HepG2 (cell line): Measurements from ENCODE around the gene KCNJ6. TPM values are rescaled to one million over a fixed set of nuclear protein-coding genes. Genes with fewer than 3 reads are reported as not detected.

ENCODE experiments used
- ATAC-seq: fragments of 200-7000 bp; cut with Tn5 transposase; 3 replicates; pipeline ENCODE4 v1.9.1; 2020; ENCODE audit warnings: mild to moderate bottlenecking, moderate library complexity
- BruUV-seq: library from RNA; stranded (reverse); fragments of 400-500 nt; replicated peaks from 2 replicates; lab custom pipeline; 2021; lab: Mats Ljungman, UMichigan
- CTCF ChIA-PET: fragments of 300-600 bp; formaldehyde crosslinking; extraction: SDS; loops from one replicate; lab custom pipeline; 2021; ENCODE audit warnings: low total read pairs, inconsistent platforms, low intra/inter-chr PET ratio; lab: Yijun Ruan, JAX
- POLR2A ChIA-PET: fragments of 350-600 bp; sonication (Branson Sonifier 250); formaldehyde crosslinking; loops from one replicate; lab custom pipeline; 2020; ENCODE audit warnings: antibody characterized with exemption, inconsistent platforms; lab: Yijun Ruan, JAX
- DNase-seq: peaks from one replicate; pipeline ENCODE4 v3.0.0-alpha.2; 2015; ENCODE audit warnings: low spot score
- FAIRE-seq: peaks from 3 replicates; lab custom pipeline; 2011; peaks lifted over from hg19 to GRCh38; lab: Jason Lieb, UNC
- H2AFZ ChIP-seq: one replicate; pipeline ENCODE4 v1.6.1; 2011; ENCODE audit warnings: low read length, inconsistent platforms
- H3K27ac ChIP-seq: fragments of 300-600 bp; 3 replicates; pipeline ENCODE4 v1.8.0; 2011; ENCODE audit warnings: mixed run types, mild to moderate bottlenecking, mixed read lengths, low read length, inconsistent platforms; ENCODE audit not compliant: insufficient read depth; ENCODE audit errors: extremely low read length
- H3K27me3 ChIP-seq, 2 experiments: fragments of 200-600 bp in 1 of 2; 2 replicates in 1 of 2; 3 replicates in 1 of 2; pipeline versions ENCODE4 v1.6.0 to v1.8.0; 2011; ENCODE audit warnings: low read length in 2 of 2, mild to moderate bottlenecking in 2 of 2, moderate library complexity in 2 of 2, inconsistent platforms in 1 of 2; ENCODE audit not compliant: insufficient read depth in 2 of 2, control insufficient read depth in 1 of 2
- H3K36me3 ChIP-seq, 2 experiments: fragments of 200-600 bp in 1 of 2; replicated peaks in 1 of 2; 2 replicates in 1 of 2; 3 replicates in 1 of 2; pipeline versions ENCODE4 v1.5.1 to v1.8.0; 2011; ENCODE audit warnings: low read length in 2 of 2, inconsistent platforms in 1 of 2; ENCODE audit not compliant: insufficient read depth in 2 of 2, control insufficient read depth in 1 of 2
- H3K4me1 ChIP-seq: 2 replicates; pipeline ENCODE4 v1.5.1; 2012; ENCODE audit warnings: low read length, inconsistent platforms; ENCODE audit not compliant: insufficient read depth
- H3K4me2 ChIP-seq: 2 replicates; pipeline ENCODE4 v1.6.0; 2011; ENCODE audit warnings: low read depth, low read length, inconsistent platforms
- H3K4me3 ChIP-seq, 3 experiments: fragments of 200-600 bp in 1 of 3; sonication (generic), shearing (Covaris generic) in 1 of 3; replicated peaks in 1 of 3; 2 replicates each; pipeline ENCODE4 v1.5.1; 2011 to 2016; ENCODE audit warnings: low read length in 3 of 3, inconsistent platforms in 2 of 3, low read depth in 2 of 3, mild to moderate bottlenecking in 2 of 3, control low read depth in 1 of 3, mixed read lengths in 1 of 3; ENCODE audit not compliant: insufficient read depth in 1 of 3
- H3K79me2 ChIP-seq: one replicate; pipeline ENCODE4 v1.6.1; 2011; ENCODE audit warnings: low read length, inconsistent platforms; ENCODE audit not compliant: insufficient read depth
- H3K9ac ChIP-seq: 2 replicates; pipeline ENCODE4 v1.6.0; 2011; ENCODE audit warnings: mild to moderate bottlenecking, low read depth, low read length, inconsistent platforms; ENCODE audit not compliant: insufficient read depth
- H3K9me3 ChIP-seq: 2 replicates; pipeline ENCODE4 v1.5.1; 2012; ENCODE audit warnings: mild to moderate bottlenecking, low read length
- H4K20me1 ChIP-seq: 2 replicates; pipeline ENCODE4 v1.6.0; 2011; ENCODE audit warnings: inconsistent platforms, mild to moderate bottlenecking, low read length, moderate library complexity; ENCODE audit not compliant: insufficient read depth
- BRCA1 ChIP-seq: sonication (generic); formaldehyde crosslinking; IDR thresholded peaks from 2 replicates; pipeline ENCODE4 v1.4.0; 2020; ENCODE audit warnings: missing genetic modification reagents
- CENPT ChIP-seq: sonication (generic); formaldehyde crosslinking; IDR thresholded peaks from 2 replicates; pipeline ENCODE4 v1.8.0; 2022; ENCODE audit warnings: low read depth, mild to moderate bottlenecking, moderate library complexity, missing genetic modification reagents
- GTF3A ChIP-seq: sonication (generic); formaldehyde crosslinking; conservative IDR thresholded peaks from 2 replicates; pipeline ENCODE4 v1.4.0; 2020; ENCODE audit warnings: mild to moderate bottlenecking, missing genetic modification reagents
- HDAC1 ChIP-seq: sonication (generic); formaldehyde crosslinking; IDR thresholded peaks from 2 replicates; pipeline ENCODE4 v1.5.1; 2020; ENCODE audit warnings: mild to moderate bottlenecking, missing genetic modification reagents
- SRF ChIP-seq: IDR thresholded peaks from 2 replicates; pipeline ENCODE4 v1.6.1; 2011; ENCODE audit warnings: mild to moderate bottlenecking, low read depth, low read length, moderate library complexity
- TGIF2 ChIP-seq: IDR thresholded peaks from 2 replicates; pipeline ENCODE4 v1.6.1; 2016; ENCODE audit warnings: control low read depth, missing compliant biosample characterization
- ZFP90 ChIP-seq: sonication (generic); formaldehyde crosslinking; IDR thresholded peaks from 2 replicates; pipeline ENCODE4 v1.8.0; 2022; ENCODE audit warnings: missing genetic modification reagents, mild to moderate bottlenecking, inconsistent platforms, borderline replicate concordance
- ZNF224 ChIP-seq: sonication (generic); formaldehyde crosslinking; IDR thresholded peaks from 2 replicates; pipeline ENCODE4 v1.5.0; 2020; ENCODE audit warnings: mild to moderate bottlenecking, missing genetic modification reagents
- ZNF256 ChIP-seq: sonication (generic); formaldehyde crosslinking; conservative IDR thresholded peaks from 2 replicates; pipeline ENCODE4 v1.4.0; 2020; ENCODE audit warnings: missing genetic modification reagents
- ZNF34 ChIP-seq: sonication (generic); formaldehyde crosslinking; IDR thresholded peaks from 2 replicates; pipeline ENCODE4 v1.4.0; 2020; ENCODE audit warnings: mild to moderate bottlenecking, missing genetic modification reagents, borderline replicate concordance
- in situ Hi-C: cut with HindIII; loops from 2 replicates; pipeline ENCODE4 v1.10.0; 2017; ENCODE audit warnings: low pct_unique_long_range_greater_than_20kb; ENCODE audit not compliant: extremely low pct_ligation_motif_present
- intact Hi-C: fragments of 100-400 bp; cut with micrococcal nuclease; formaldehyde crosslinking; loops from one replicate; pipeline ENCODE4 v1.10.0; 2022; ENCODE audit not compliant: unreplicated experiment
- polyA plus RNA-seq, 8 experiments: library from polyadenylated mRNA; depleted of rRNA in 3 of 8; stranded (reverse) in 7 of 8; unstranded in 1 of 8; fragments of >200 nt; fragmentation: Illumina TruSeq in 4 of 8; extraction: Trizol in 4 of 8; gene quantifications; 2 replicates each; pipeline versions ENCODE4 v1.2.1 to v1.2.3, GENCODE V29; 2011 to 2016; ENCODE audit warnings: low read depth in 4 of 8, missing spikeins in 1 of 8, mixed read lengths in 1 of 8; ENCODE audit not compliant: insufficient read depth in 1 of 8
- total RNA-seq, 5 experiments: library from RNA; depleted of rRNA; stranded (reverse); fragments of >200 nt; fragmentation: Illumina TruSeq; extraction: Trizol; gene quantifications; 2 replicates each; pipeline ENCODE4 v1.2.3, GENCODE V29; 2016; ENCODE audit warnings: low read depth in 1 of 5
- TF ChIP-seq, protein P1 (sequence below): sonication (generic); formaldehyde crosslinking; IDR thresholded peaks from 2 replicates; pipeline ENCODE4 v1.4.0; 2020; ENCODE audit warnings: missing genetic modification reagents, borderline replicate concordance
- TF ChIP-seq, protein P2 (sequence below): sonication (generic); formaldehyde crosslinking; IDR thresholded peaks from 2 replicates; pipeline ENCODE4 v1.8.1; 2023; ENCODE audit warnings: missing genetic modification reagents, inconsistent platforms, borderline replicate concordance
- TF ChIP-seq, protein P3 (sequence below): IDR thresholded peaks from 2 replicates; pipeline ENCODE4 v1.6.1; 2016; ENCODE audit warnings: missing biosample characterization, missing genetic modification reagents, low read depth
- TF ChIP-seq, protein P4 (sequence below): sonication (generic); formaldehyde crosslinking; IDR thresholded peaks from 2 replicates; pipeline ENCODE4 v1.4.0; 2020; ENCODE audit warnings: missing genetic modification reagents, borderline replicate concordance
- TF ChIP-seq, protein P5 (sequence below): sonication (generic); formaldehyde crosslinking; IDR thresholded peaks from 2 replicates; pipeline ENCODE4 v1.9.0; 2021; ENCODE audit warnings: missing genetic modification reagents, mild to moderate bottlenecking, borderline replicate concordance

Gene KCNJ6
- total and polyA plus RNA-seq, 2 of the 13 experiments (the other 11 are each of a cell fraction or from before 2014, with no cell fraction given) = not detected

DNA sequence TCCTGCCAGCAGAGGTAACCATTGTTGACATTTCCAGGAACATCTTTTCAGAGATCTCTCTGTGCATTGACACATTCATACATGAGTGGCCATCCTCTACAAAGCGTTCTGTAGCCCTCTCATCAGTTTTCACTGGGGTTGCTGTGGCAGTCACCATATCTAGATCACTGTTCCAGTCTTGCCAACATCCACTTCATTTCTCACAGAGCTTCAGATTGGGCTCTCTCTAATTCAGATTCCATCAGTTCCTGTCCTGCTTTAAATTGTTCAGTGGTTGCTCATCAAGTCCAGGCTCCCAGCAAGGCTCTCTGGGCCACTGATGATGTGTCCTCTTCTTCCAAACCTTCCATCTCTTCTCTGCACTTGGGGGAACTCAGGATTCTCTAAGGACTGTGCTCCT is 173.7 kb downstream of the KCNJ6 start (continued):
- TF ChIP-seq, protein P1, sequence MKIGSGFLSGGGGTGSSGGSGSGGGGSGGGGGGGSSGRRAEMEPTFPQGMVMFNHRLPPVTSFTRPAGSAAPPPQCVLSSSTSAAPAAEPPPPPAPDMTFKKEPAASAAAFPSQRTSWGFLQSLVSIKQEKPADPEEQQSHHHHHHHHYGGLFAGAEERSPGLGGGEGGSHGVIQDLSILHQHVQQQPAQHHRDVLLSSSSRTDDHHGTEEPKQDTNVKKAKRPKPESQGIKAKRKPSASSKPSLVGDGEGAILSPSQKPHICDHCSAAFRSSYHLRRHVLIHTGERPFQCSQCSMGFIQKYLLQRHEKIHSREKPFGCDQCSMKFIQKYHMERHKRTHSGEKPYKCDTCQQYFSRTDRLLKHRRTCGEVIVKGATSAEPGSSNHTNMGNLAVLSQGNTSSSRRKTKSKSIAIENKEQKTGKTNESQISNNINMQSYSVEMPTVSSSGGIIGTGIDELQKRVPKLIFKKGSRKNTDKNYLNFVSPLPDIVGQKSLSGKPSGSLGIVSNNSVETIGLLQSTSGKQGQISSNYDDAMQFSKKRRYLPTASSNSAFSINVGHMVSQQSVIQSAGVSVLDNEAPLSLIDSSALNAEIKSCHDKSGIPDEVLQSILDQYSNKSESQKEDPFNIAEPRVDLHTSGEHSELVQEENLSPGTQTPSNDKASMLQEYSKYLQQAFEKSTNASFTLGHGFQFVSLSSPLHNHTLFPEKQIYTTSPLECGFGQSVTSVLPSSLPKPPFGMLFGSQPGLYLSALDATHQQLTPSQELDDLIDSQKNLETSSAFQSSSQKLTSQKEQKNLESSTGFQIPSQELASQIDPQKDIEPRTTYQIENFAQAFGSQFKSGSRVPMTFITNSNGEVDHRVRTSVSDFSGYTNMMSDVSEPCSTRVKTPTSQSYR (CRISPR knock-in tag) = no peak
- TF ChIP-seq CENPT (no peak), TGIF2 (no peak), ZNF256 (no peak)
- TF ChIP-seq, protein P2, sequence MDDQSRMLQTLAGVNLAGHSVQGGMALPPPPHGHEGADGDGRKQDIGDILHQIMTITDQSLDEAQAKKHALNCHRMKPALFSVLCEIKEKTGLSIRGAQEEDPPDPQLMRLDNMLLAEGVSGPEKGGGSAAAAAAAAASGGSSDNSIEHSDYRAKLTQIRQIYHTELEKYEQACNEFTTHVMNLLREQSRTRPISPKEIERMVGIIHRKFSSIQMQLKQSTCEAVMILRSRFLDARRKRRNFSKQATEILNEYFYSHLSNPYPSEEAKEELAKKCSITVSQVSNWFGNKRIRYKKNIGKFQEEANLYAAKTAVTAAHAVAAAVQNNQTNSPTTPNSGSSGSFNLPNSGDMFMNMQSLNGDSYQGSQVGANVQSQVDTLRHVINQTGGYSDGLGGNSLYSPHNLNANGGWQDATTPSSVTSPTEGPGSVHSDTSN = no peak

DNA sequence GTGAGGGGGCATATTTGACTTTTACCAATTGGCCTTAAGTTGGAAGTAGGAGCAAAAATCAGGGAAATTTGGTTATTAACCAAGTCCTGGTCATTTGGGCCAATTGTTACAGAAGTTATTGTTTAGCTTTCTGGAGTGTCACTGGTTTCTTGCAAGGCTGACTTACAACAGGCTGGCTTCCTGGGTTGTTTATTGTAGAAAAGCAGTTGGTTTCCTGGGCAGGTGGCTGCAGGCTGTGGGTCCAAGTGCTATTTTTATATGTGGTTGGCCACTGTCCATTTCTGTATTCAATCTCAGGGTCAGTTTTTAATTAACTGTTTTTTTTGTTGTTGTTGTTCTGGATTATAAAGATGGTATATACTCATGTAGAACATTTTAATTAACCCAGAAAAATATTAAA is 174.1 kb downstream of the KCNJ6 start:
- FAIRE-seq (no peak), DNase-seq (no peak), ATAC-seq (no peak)
- H3K27me3 ChIP-seq = no peaks in the 10 kb centered on the region
- no peaks in the 10 kb centered on the region for H4K20me1 ChIP-seq
- POLR2A ChIA-PET = no interaction called here
- no peak overlapping the region for H3K4me3 ChIP-seq
- no peaks in the 10 kb centered on the region for H3K79me2 ChIP-seq
- H3K9me3 ChIP-seq = no peaks in the 10 kb centered on the region
- no peak overlapping the region for H2AFZ ChIP-seq
- H3K36me3 ChIP-seq = no peaks in the 10 kb centered on the region
- in situ Hi-C loops (no loop called here), intact Hi-C loops (no loop called here)
- BruUV-seq = no TSS peak
- CTCF ChIA-PET = no interaction called here
- no peak overlapping the region for H3K27ac ChIP-seq
- no peak overlapping the region for H3K4me2 ChIP-seq
- H3K9ac ChIP-seq = no peak overlapping the region
- no peaks in the 10 kb centered on the region for H3K4me1 ChIP-seq
- TF ChIP-seq ZNF34 (CRISPR knock-in tag) (no peak), SRF (no peak), HDAC1 (no peak), ZFP90 (CRISPR knock-in tag) (no peak), ZNF224 (CRISPR knock-in tag) (no peak), BRCA1 (CRISPR knock-in tag) (no peak), GTF3A (CRISPR knock-in tag) (no peak)
- TF ChIP-seq, protein P3, sequence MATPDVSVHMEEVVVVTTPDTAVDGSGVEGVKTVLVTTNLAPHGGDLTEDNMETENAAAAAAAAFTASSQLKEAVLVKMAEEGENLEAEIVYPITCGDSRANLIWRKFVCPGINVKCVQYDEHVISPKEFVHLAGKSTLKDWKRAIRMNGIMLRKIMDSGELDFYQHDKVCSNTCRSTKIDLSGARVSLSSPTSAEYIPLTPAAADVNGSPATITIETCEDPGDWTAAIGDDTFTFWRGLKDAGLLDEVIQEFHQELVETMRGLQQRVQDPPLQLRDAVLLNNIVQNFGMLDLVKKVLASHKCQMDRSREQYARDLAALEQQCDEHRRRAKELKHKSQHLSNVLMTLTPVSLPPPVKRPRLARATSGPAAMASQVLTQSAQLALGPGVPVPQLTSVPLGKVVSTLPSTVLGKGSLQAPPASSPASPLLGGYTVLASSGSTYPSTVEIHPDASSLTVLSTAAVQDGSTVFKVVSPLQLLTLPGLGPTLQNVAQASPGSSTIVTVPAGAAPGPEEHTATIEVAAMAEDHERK = no peak
- TF ChIP-seq, protein P4, sequence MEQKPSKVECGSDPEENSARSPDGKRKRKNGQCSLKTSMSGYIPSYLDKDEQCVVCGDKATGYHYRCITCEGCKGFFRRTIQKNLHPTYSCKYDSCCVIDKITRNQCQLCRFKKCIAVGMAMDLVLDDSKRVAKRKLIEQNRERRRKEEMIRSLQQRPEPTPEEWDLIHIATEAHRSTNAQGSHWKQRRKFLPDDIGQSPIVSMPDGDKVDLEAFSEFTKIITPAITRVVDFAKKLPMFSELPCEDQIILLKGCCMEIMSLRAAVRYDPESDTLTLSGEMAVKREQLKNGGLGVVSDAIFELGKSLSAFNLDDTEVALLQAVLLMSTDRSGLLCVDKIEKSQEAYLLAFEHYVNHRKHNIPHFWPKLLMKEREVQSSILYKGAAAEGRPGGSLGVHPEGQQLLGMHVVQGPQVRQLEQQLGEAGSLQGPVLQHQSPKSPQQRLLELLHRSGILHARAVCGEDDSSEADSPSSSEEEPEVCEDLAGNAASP (CRISPR knock-in tag) = no peak
- TF ChIP-seq, protein P5, sequence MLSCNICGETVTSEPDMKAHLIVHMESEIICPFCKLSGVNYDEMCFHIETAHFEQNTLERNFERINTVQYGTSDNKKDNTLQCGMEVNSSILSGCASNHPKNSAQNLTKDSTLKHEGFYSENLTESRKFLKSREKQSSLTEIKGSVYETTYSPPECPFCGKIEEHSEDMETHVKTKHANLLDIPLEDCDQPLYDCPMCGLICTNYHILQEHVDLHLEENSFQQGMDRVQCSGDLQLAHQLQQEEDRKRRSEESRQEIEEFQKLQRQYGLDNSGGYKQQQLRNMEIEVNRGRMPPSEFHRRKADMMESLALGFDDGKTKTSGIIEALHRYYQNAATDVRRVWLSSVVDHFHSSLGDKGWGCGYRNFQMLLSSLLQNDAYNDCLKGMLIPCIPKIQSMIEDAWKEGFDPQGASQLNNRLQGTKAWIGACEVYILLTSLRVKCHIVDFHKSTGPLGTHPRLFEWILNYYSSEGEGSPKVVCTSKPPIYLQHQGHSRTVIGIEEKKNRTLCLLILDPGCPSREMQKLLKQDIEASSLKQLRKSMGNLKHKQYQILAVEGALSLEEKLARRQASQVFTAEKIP (CRISPR knock-in tag) = no peak
